Thoracic aorta (tissue), 2 donors: Measurements from ENCODE around the gene GRB10. TPM values are rescaled to one million over a fixed set of nuclear protein-coding genes. Genes with fewer than 3 reads are reported as not detected.

Source experiments
- ATAC-seq: fragments of 150-250 bp; one replicate; pipeline ENCODE4 v1.8.0; 2017; ENCODE audit warnings: low read depth; ENCODE audit not compliant: insufficient number of reproducible peaks, low FRiP score
- DNase-seq: peaks from one replicate; pipeline ENCODE4 v3.0.0-alpha.2; 2020; ENCODE audit warnings: low spot score
- H3K27ac ChIP-seq, 2 donors: fragments of 200-600 bp; sonication (generic); 1 replicate in 1 of 2; 2 replicates in 1 of 2; pipeline ENCODE4 v1.5.1; 2016; ENCODE audit warnings: mild to moderate bottlenecking in 2 of 2, moderate library complexity in 2 of 2
- H3K27me3 ChIP-seq: fragments of 200-600 bp; sonication (generic); replicated peaks from 2 replicates; pipeline ENCODE4 v1.6.0; 2016; ENCODE audit warnings: mild to moderate bottlenecking; ENCODE audit not compliant: insufficient read depth
- H3K36me3 ChIP-seq: fragments of 200-600 bp; sonication (generic); one replicate; pipeline ENCODE4 v1.5.1; 2016
- H3K4me1 ChIP-seq, 2 donors: fragments of 200-600 bp; sonication (generic); 1 replicate in 1 of 2; 2 replicates in 1 of 2; pipeline versions ENCODE4 v1.5.1 to v1.6.0; 2016; ENCODE audit warnings: low read depth in 2 of 2, mild to moderate bottlenecking in 1 of 2; ENCODE audit not compliant: control insufficient read depth in 1 of 2
- H3K4me3 ChIP-seq: fragments of 200-600 bp; sonication (generic); 2 replicates; pipeline ENCODE4 v1.5.1; 2016; ENCODE audit warnings: mild to moderate bottlenecking
- H3K9me3 ChIP-seq: fragments of 200-600 bp; sonication (generic); 2 replicates; pipeline ENCODE4 v1.5.1; 2016
- CTCF ChIP-seq: fragments of 200-600 bp; sonication (generic); IDR thresholded peaks from one replicate; pipeline ENCODE4 v1.5.1; 2019; ENCODE audit warnings: antibody characterized with exemption
- total RNA-seq, 2 donors: library from RNA; depleted of rRNA; stranded (reverse); fragments of >200 nt; gene quantifications; one replicate each; pipeline versions ENCODE4 v1.1.0 to v1.2.3, GENCODE V29; 2016

GRB10 gene
- total RNA-seq, 2 donors from 2014 or later: 59.2 to 104 TPM

- TF ChIP-seq CTCF: no peak
- H3K36me3 ChIP-seq: no peaks in the 10 kb centered on the region
- peak overlapping the region in 1 of 2 donors; percentile 86 for H3K27ac ChIP-seq
- ATAC-seq: no peak
- no peaks in the 10 kb centered on the region for H3K27me3 ChIP-seq
- DNase-seq: no peak
- H3K4me3 ChIP-seq: no peak overlapping the region
- H3K4me1 ChIP-seq: peaks cover 48 to 70% of the 10 kb centered on the region in 2 donors
- H3K9me3 ChIP-seq: no peaks in the 10 kb centered on the region
Measured at GRCh38 chr7:50656141-50656895, 126.4 kb downstream of the GRB10 start.

- H3K36me3 ChIP-seq: no peaks in the 10 kb centered on the region
- H3K27ac ChIP-seq: peak overlapping the region in 1 of 2 donors; percentile 86
- ATAC-seq: no peak
- DNase-seq: no peak
- no peak overlapping the region for H3K4me3 ChIP-seq
- H3K27me3 ChIP-seq: no peaks in the 10 kb centered on the region
- H3K4me1 ChIP-seq: peaks cover 41 to 63% of the 10 kb centered on the region in 2 donors
- TF ChIP-seq CTCF: no peak
- H3K9me3 ChIP-seq: no peaks in the 10 kb centered on the region
Measured at GRCh38 chr7:50655490-50655889, 127.2 kb downstream of the GRB10 start.

- Histone ChIP-seq H3K27ac (peak overlapping the region; percentile 45 to 86), H3K9me3 (no peaks in the 10 kb centered on the region), H3K4me3 (no peak overlapping the region), H3K27me3 (no peaks in the 10 kb centered on the region), H3K4me1 (peaks cover 41 to 63% of the 10 kb centered on the region in 2 donors), H3K36me3 (no peaks in the 10 kb centered on the region)
- DNase-seq (no peak), ATAC-seq (no peak)
- no peak for TF ChIP-seq CTCF
Measured at GRCh38 chr7:50655020-50655419, 127.7 kb downstream of the GRB10 start.

- no peak for TF ChIP-seq CTCF
- peaks cover 41 to 58% of the 10 kb centered on the region in 2 donors for H3K4me1 ChIP-seq
- H3K36me3 ChIP-seq: no peaks in the 10 kb centered on the region
- peak overlapping the region; percentile 50 to 86 for H3K27ac ChIP-seq
- DNase-seq (peak; percentile 67), ATAC-seq (peak; percentile 34)
- no peaks in the 10 kb centered on the region for H3K27me3 ChIP-seq
- H3K4me3 ChIP-seq: peak overlapping the region; percentile 1
- no peaks in the 10 kb centered on the region for H3K9me3 ChIP-seq
Measured at GRCh38 chr7:50653981-50654425, 128.7 kb downstream of the GRB10 start.

DNA sequence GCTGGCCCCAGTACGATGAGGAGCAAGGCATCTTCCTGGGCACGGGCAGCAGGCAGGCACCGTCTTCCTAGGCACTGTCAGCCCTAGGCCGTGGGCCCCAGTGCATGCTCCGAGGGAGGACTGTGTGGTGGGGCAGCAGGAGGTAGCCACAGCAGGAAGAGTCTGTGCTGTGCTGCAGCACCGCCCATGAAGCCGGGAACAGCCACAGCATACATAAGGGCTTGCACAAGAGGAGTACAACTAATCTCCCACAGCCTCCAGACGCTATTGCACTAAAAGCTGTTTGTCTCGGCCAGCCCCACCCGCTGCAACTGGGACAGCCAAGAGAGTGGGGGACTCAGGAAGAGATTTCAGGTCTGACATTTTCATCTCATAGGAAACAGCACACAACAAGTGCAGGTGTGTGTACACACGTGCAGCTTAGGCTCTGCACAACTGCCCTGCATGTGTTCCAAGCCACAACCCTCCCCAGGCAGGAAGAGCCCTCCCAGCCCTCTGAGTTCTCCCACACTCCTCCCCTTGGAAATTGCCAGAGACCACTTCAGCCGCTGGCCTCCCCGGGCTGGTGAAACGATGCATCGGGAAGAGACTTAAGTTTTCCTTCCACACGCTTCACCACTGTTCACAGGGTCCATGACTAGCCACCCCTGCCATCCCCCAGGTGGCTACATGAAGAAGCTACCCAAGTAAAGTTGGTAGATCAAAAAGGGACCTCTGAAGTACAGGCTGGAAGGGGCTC is 129.4 kb downstream of the GRB10 start:
- TF ChIP-seq CTCF: no peak
- H3K27me3 ChIP-seq: no peaks in the 10 kb centered on the region
- H3K4me1 ChIP-seq: peaks cover 36 to 50% of the 10 kb centered on the region in 2 donors
- no peak for ATAC-seq
- H3K4me3 ChIP-seq: no peak overlapping the region
- H3K27ac ChIP-seq: peak overlapping the region; percentile 50 to 86
- no peaks in the 10 kb centered on the region for H3K36me3 ChIP-seq
- no peaks in the 10 kb centered on the region for H3K9me3 ChIP-seq
- DNase-seq: no peak
